ENCODE measurements around the gene THBS2. TPM values are rescaled to one million over a fixed set of nuclear protein-coding genes. Genes with fewer than 3 reads are reported as not detected.

The THBS2 gene
- total RNA-seq, 3 donors from 2014 or later: 3.7 to 39.1 (median 4.0) TPM

- no peaks in the 10 kb centered on the region for H3K4me1 ChIP-seq (ENCODE audit: low read depth)
- intact Hi-C loops (cut with DNase I, micrococcal nuclease): no loop called here
- no peaks in the 10 kb centered on the region for H3K36me3 ChIP-seq (ENCODE audit: low read depth)
- TF ChIP-seq CTCF (IDR thresholded peaks at IDR 0.05): no peak
- ATAC-seq (no peak), DNase-seq (no peak)
- H3K9me3 ChIP-seq: no peaks in the 10 kb centered on the region
- H3K4me3 ChIP-seq: no peak overlapping the region
Measured at GRCh38 chr6:169224185-169224695, 29.4 kb downstream of the THBS2 start.

- TF ChIP-seq CTCF (IDR thresholded peaks at IDR 0.05): no peak
- intact Hi-C loops (cut with DNase I, micrococcal nuclease): no loop called here
- H3K4me1 ChIP-seq (ENCODE audit: low read depth): no peaks in the 10 kb centered on the region
- no peaks in the 10 kb centered on the region for H3K9me3 ChIP-seq
- DNase-seq (no peak), ATAC-seq (no peak)
- H3K4me3 ChIP-seq: no peak overlapping the region
- no peaks in the 10 kb centered on the region for H3K36me3 ChIP-seq (ENCODE audit: low read depth)
Measured at GRCh38 chr6:169223006-169223405, 30.6 kb downstream of the THBS2 start.

- TF ChIP-seq CTCF (IDR thresholded peaks at IDR 0.05): no peak
- peak in 1 of 3 donors; percentile 37 for DNase-seq
- Histone ChIP-seq H3K36me3 (ENCODE audit: low read depth) (no peaks in the 10 kb centered on the region), H3K4me3 (no peak overlapping the region), H3K4me1 (ENCODE audit: low read depth) (no peaks in the 10 kb centered on the region), H3K9me3 (no peaks in the 10 kb centered on the region)
- ATAC-seq: no peak
- intact Hi-C loops (cut with DNase I, micrococcal nuclease): no loop called here
Measured at GRCh38 chr6:169222126-169222525, 31.5 kb downstream of the THBS2 start.

GRCh38 chr6:169221264-169221663 lies 32.4 kb downstream of the THBS2 start:
- TF ChIP-seq CTCF (IDR thresholded peaks at IDR 0.05): no peak
- no peaks in the 10 kb centered on the region for H3K9me3 ChIP-seq
- intact Hi-C loops (cut with DNase I, micrococcal nuclease): no loop called here
- no peaks in the 10 kb centered on the region for H3K4me1 ChIP-seq (ENCODE audit: low read depth)
- no peak for DNase-seq
- no peak overlapping the region for H3K4me3 ChIP-seq
- ATAC-seq: no peak
- H3K36me3 ChIP-seq (ENCODE audit: low read depth): no peaks in the 10 kb centered on the region

- Histone ChIP-seq H3K4me1 (ENCODE audit: low read depth) (no peaks in the 10 kb centered on the region), H3K9me3 (no peaks in the 10 kb centered on the region), H3K4me3 (no peak overlapping the region), H3K36me3 (ENCODE audit: low read depth) (no peaks in the 10 kb centered on the region)
- no peak for ATAC-seq
- TF ChIP-seq CTCF (IDR thresholded peaks at IDR 0.05): no peak
- DNase-seq: peak in 1 of 3 donors; percentile 21
- intact Hi-C loops (cut with DNase I, micrococcal nuclease): no loop called here
Measured at GRCh38 chr6:169220068-169220964, 33.3 kb downstream of the THBS2 start.

All from mucosa of descending colon (tissue), 3 donors.